HG03108 (cell line): ENCODE measurements around the gene KNDC1.
"Not testable (repeated sequence)": the region's sequence is repeated elsewhere in the genome, so short reads cannot be mapped to it uniquely, and the experiment has no call there.

Source experiments
- ATAC-seq: cut with Tn5 transposase; IDR thresholded peaks from one replicate; pipeline ENCODE4 v1.9.1; 2021; ENCODE audit warnings: moderate library complexity; ENCODE audit not compliant: unreplicated experiment

Gene KNDC1

GRCh38 chr10:133161486-133162109, 1.6 kb downstream of the KNDC1 start:
- no peak for ATAC-seq

GRCh38 chr10:133162178-133162909, 2.3 kb downstream of the KNDC1 start:
- ATAC-seq = no peak

GRCh38 chr10:133162910-133163856, 3.2 kb downstream of the KNDC1 start:
- ATAC-seq = no peak

GRCh38 chr10:133163889-133164815, 4.1 kb downstream of the KNDC1 start:
- ATAC-seq = no peak

- ATAC-seq = no peak
Observed at GRCh38 chr10:133164816-133165555, 5.0 kb downstream of the KNDC1 start.

GRCh38 chr10:133165556-133166503, 5.8 kb downstream of the KNDC1 start:
- no peak for ATAC-seq

GRCh38 chr10:133166504-133166827, 6.4 kb downstream of the KNDC1 start:
- ATAC-seq = no peak

GRCh38 chr10:133166828-133167692, 7.0 kb downstream of the KNDC1 start:
- no peak for ATAC-seq

- no peak for ATAC-seq
Observed at GRCh38 chr10:133167693-133168616, 7.9 kb downstream of the KNDC1 start.

- ATAC-seq = no peak
Observed at GRCh38 chr10:133168617-133169031, 8.6 kb downstream of the KNDC1 start.

- ATAC-seq = no peak
Observed at GRCh38 chr10:133169173-133169947, 9.3 kb downstream of the KNDC1 start.

GRCh38 chr10:133170092-133170491, 10.1 kb downstream of the KNDC1 start:
- ATAC-seq = no peak

GRCh38 chr10:133173860-133174640, 14.0 kb downstream of the KNDC1 start:
- no peak for ATAC-seq

GRCh38 chr10:133174689-133175263, 14.8 kb downstream of the KNDC1 start:
- no peak for ATAC-seq

- ATAC-seq = not testable (repeated sequence)
Observed at GRCh38 chr10:133175624-133176023, 15.6 kb downstream of the KNDC1 start.
